A549 (cell line): ENCODE measurements around the gene C17orf113.

Source experiments
- CEBPB ChIP-seq, 2 experiments: fragments of >200 bp in 1 of 2; sonication (Bioruptor Twin) in 1 of 2; formaldehyde crosslinking in 1 of 2; IDR thresholded peaks; 2 replicates each; pipeline ENCODE4 v1.6.1; 2012 to 2016
- GATA3 ChIP-seq: IDR thresholded peaks from 2 replicates; pipeline ENCODE4 v1.6.1; 2012; ENCODE audit warnings: borderline replicate concordance
- POLR2A ChIP-seq: IDR thresholded peaks from 2 replicates; pipeline ENCODE4 v1.6.1; 2012; ENCODE audit warnings: mild to moderate bottlenecking, low read length

- TF ChIP-seq CEBPB (IDR thresholded peaks at IDR 0.05) (no peak), POLR2A (no peak), GATA3 (no peak)
Measured at GRCh38 chr17:41992576-41992975, 57.8 kb downstream of the C17orf113 start.
